Cardiac muscle cell (in vitro differentiated cells and primary cell): ENCODE results near the gene TM4SF1. TPM values are rescaled to one million over a fixed set of nuclear protein-coding genes. Genes with fewer than 3 reads are reported as not detected.

Experiments used
- DNase-seq, 2 donors: peaks; one replicate each; pipeline versions ENCODE4 v3.0.0 to v3.0.0-alpha.2; 2010 to 2017; ENCODE audit warnings: low read depth in 1 of 2, low spot score in 1 of 2
- H3K27ac ChIP-seq: fragments of 200-600 bp; sonication (generic); 2 replicates; pipeline ENCODE4 v1.5.1; 2016
- H3K27me3 ChIP-seq: fragments of 200-600 bp; sonication (generic); 2 replicates; pipeline ENCODE4 v1.6.0; 2016; ENCODE audit warnings: control low read depth
- H3K36me3 ChIP-seq: fragments of 200-600 bp; sonication (generic); 2 replicates; pipeline ENCODE4 v1.5.1; 2016; ENCODE audit warnings: control low read depth
- H3K4me1 ChIP-seq: fragments of 200-600 bp; sonication (generic); 2 replicates; pipeline ENCODE4 v1.8.1; 2017; ENCODE audit warnings: low read depth, mild to moderate bottlenecking, mixed run types
- H3K4me3 ChIP-seq: fragments of 200-600 bp; sonication (generic); 2 replicates; pipeline ENCODE4 v1.5.1; 2016; ENCODE audit warnings: mild to moderate bottlenecking
- H3K9me3 ChIP-seq: fragments of 200-600 bp; sonication (generic); 2 replicates; pipeline ENCODE4 v1.5.1; 2017; ENCODE audit warnings: low read depth, mild to moderate bottlenecking, control low read depth
- CTCF ChIP-seq: IDR thresholded peaks from 2 replicates; pipeline ENCODE4 v1.5.1; 2012; ENCODE audit warnings: low read depth, mild to moderate bottlenecking, low read length
- polyA plus RNA-seq: library from polyadenylated mRNA; unstranded; fragments of >200 nt; fragmentation: Nextera tagmentation; extraction: Ambion mirVana; gene quantifications from 2 replicates; pipeline ENCODE4 v1.2.1, GENCODE V29; 2016
- total RNA-seq: library from RNA; depleted of rRNA; stranded (reverse); fragments of >200 nt; gene quantifications from 2 replicates; pipeline ENCODE4 v1.2.3, GENCODE V29; 2016

The TM4SF1 gene
- total and polyA plus RNA-seq, 2 experiments from 2014 or later, result 0.80 to 1.7 TPM

GRCh38 chr3:149362366-149362765 is 15.1 kb downstream of the TM4SF1 start:
- no peak for DNase-seq
- Histone ChIP-seq H3K4me1 (no peaks in the 10 kb centered on the region), H3K36me3 (no peaks in the 10 kb centered on the region), H3K4me3 (no peak overlapping the region), H3K27me3 (no peaks in the 10 kb centered on the region), H3K9me3 (no peaks in the 10 kb centered on the region), H3K27ac (no peak overlapping the region)
- TF ChIP-seq CTCF, result no peak

GRCh38 chr3:149356630-149357029 is 20.8 kb downstream of the TM4SF1 start:
- Histone ChIP-seq H3K4me3 (no peak overlapping the region), H3K9me3 (no peaks in the 10 kb centered on the region), H3K4me1 (no peaks in the 10 kb centered on the region), H3K27ac (no peak overlapping the region), H3K27me3 (no peaks in the 10 kb centered on the region), H3K36me3 (no peaks in the 10 kb centered on the region)
- DNase-seq, result no peak
- no peak for TF ChIP-seq CTCF

DNA sequence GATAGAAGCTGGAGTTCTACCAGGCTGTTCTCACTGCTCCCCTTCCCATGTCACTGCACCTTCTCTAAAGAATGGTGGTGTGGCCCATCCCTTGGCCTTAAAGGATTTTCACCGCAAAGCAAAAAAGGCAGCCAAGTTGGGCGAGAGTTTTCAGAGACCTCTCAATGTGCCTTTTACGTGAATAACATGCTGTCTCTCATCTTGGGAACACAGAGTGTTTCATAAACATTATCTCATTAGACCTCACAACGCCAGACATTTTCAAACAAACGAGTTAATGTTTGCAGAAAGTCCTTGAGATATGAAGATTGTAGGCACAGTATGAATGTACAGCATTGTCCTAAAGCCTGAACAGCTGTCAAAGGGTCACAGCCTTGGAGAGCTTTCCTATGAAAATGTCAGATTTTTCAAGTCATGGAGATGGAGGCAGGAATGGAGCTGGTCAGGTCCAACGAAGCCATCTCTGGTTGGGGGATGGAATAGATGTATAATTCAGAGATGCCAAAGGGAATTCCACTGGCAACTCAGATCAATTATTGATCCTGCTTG is 21.3 kb downstream of the TM4SF1 start:
- Histone ChIP-seq H3K4me3 (no peak overlapping the region), H3K27ac (no peak overlapping the region), H3K4me1 (no peaks in the 10 kb centered on the region), H3K9me3 (no peaks in the 10 kb centered on the region), H3K27me3 (no peaks in the 10 kb centered on the region), H3K36me3 (no peaks in the 10 kb centered on the region)
- no peak for TF ChIP-seq CTCF
- DNase-seq, result peak in 1 of 2 donors; percentile 51

DNA sequence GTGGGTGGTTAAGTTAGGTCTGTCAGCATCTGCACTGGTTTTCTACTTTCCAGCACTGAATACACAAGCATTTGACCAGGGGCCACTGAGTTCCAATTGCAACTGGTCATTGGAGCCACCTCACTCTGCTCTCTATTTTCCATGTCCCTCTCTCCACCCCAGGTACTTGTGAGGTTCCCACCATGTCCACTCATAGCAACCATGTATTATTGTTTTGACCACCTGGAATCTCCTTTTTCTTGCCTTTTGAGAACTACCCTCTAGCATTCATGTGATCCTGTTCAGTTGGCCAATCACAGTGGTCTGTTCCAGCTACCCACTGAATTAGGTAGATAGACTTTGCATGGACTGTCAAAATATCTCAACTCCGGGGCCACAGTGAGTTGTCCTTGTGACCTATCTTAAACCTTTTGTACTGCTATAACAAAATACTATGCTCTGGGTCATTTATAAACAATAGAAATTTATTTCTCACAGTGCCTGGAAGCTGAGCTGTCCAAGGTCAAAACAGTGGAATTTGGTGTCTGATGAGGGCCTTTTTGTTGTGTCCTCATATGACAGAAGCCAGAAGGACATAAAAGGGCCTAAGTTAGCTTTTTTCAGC is 23.8 kb downstream of the TM4SF1 start:
- DNase-seq, result no peak
- H3K4me1 ChIP-seq, result no peaks in the 10 kb centered on the region
- no peak overlapping the region for H3K27ac ChIP-seq
- no peaks in the 10 kb centered on the region for H3K36me3 ChIP-seq
- H3K27me3 ChIP-seq, result no peaks in the 10 kb centered on the region
- no peaks in the 10 kb centered on the region for H3K9me3 ChIP-seq
- no peak for TF ChIP-seq CTCF
- H3K4me3 ChIP-seq, result no peak overlapping the region

DNA sequence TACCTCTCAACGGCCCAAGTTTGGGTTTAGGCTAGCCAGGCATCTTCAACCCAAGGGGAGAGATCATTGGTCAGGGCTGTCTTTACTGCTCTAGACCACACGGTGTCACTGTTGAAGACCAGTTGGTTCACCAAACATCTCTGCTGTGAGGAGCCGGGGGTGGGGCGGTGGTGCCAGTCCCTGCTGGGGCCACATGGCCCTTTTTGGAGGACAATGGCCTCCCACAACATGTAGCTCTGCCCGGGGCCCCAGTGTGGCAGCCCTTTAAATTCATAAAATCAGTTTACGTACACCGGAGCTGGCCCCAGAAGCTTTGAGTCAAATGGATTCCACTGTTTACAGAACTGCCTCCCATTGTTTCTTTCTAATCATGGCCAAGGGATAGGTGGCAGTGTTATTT is 24.9 kb downstream of the TM4SF1 start:
- H3K4me1 ChIP-seq, result no peaks in the 10 kb centered on the region
- no peaks in the 10 kb centered on the region for H3K9me3 ChIP-seq
- H3K36me3 ChIP-seq, result no peaks in the 10 kb centered on the region
- no peak overlapping the region for H3K27ac ChIP-seq
- peak; percentile 80 for TF ChIP-seq CTCF
- no peaks in the 10 kb centered on the region for H3K27me3 ChIP-seq
- peak; percentile 55 to 74 for DNase-seq
- H3K4me3 ChIP-seq, result no peak overlapping the region

- Histone ChIP-seq H3K27ac (no peak overlapping the region), H3K36me3 (no peaks in the 10 kb centered on the region), H3K9me3 (no peaks in the 10 kb centered on the region), H3K4me1 (no peaks in the 10 kb centered on the region), H3K4me3 (no peak overlapping the region), H3K27me3 (no peaks in the 10 kb centered on the region)
- no peak for TF ChIP-seq CTCF
- no peak for DNase-seq
Measured at GRCh38 chr3:149343951-149344350, 33.5 kb downstream of the TM4SF1 start.
